Peyer's patch (tissue), 4 donors: Measurements from ENCODE around the gene JPT2. TPM values are rescaled to one million over a fixed set of nuclear protein-coding genes. Genes with fewer than 3 reads are reported as not detected.

ENCODE experiments used
- DNase-seq, 3 donors: peaks; one replicate each; pipeline ENCODE4 v3.0.0-alpha.2; 2017 to 2019
- H3K27ac ChIP-seq, 4 donors: fragments of 200-600 bp; sonication (generic); one replicate each; pipeline ENCODE4 v1.5.1; 2016 to 2019
- H3K27me3 ChIP-seq, 2 donors: fragments of 200-600 bp; sonication (generic); one replicate each; pipeline ENCODE4 v1.5.1; 2019
- H3K36me3 ChIP-seq, 3 donors: fragments of 200-600 bp; sonication (generic); one replicate each; pipeline ENCODE4 v1.5.1; 2016 to 2019
- H3K4me1 ChIP-seq, 4 donors: fragments of 200-600 bp; sonication (generic); one replicate each; pipeline ENCODE4 v1.5.1; 2016 to 2019
- H3K4me3 ChIP-seq, 4 donors: fragments of 200-600 bp; sonication (generic); 1 replicate in 3 of 4; 2 replicates in 1 of 4; pipeline ENCODE4 v1.5.1; 2016 to 2019; ENCODE audit warnings: mild to moderate bottlenecking in 1 of 4
- H3K9me3 ChIP-seq, 4 donors: fragments of 200-600 bp; sonication (generic); one replicate each; pipeline ENCODE4 v1.5.1; 2016 to 2019; ENCODE audit warnings: mild to moderate bottlenecking in 1 of 4
- POLR2A ChIP-seq, 2 donors: fragments of 450-650 bp; IDR thresholded peaks; one replicate each; pipeline ENCODE4 v1.5.1; 2017; ENCODE audit warnings: antibody characterized with exemption in 2 of 2, mild to moderate bottlenecking in 2 of 2, moderate library complexity in 2 of 2
- total RNA-seq, 4 donors: library from RNA; depleted of rRNA; stranded (reverse); fragments of >200 nt; gene quantifications; one replicate each; pipeline ENCODE4 v1.1.0, GENCODE V29; 2016
- TF ChIP-seq, protein P1 (sequence below), 6 experiments: fragments of 450-650 bp in 4 of 6; fragments of 200-600 bp in 2 of 6; sonication (generic) in 1 of 6; IDR thresholded peaks; one replicate each; pipeline ENCODE4 v1.5.1; 2017 to 2019; ENCODE audit warnings: antibody characterized with exemption in 6 of 6, mild to moderate bottlenecking in 3 of 6, moderate library complexity in 1 of 6

Gene JPT2
- total RNA-seq, 4 donors from 2014 or later: 22.7 to 32.3 (median 25.0) TPM

DNA sequence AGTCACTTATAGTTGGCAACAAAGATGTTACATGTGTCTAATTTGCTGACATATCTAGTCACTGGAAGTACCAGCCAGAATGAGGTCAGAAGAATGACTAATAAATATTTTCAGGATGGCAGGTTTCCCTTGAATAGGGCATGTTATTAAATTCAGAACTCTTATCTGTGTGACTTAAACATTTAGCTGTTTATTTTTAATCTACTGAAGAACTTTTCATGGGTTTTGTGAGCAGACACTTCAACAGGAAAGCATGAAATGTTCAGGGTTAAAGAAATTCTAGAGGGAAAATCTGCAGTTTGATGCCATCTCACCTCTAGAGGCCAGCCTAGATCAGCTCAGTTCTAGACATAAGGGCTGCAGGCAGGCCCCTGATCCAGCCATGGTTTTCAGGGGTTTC is 13.2 kb downstream of the JPT2 start:
- TF ChIP-seq POLR2A (IDR thresholded peaks at IDR 0.05): no peak
- TF ChIP-seq, protein P1, sequence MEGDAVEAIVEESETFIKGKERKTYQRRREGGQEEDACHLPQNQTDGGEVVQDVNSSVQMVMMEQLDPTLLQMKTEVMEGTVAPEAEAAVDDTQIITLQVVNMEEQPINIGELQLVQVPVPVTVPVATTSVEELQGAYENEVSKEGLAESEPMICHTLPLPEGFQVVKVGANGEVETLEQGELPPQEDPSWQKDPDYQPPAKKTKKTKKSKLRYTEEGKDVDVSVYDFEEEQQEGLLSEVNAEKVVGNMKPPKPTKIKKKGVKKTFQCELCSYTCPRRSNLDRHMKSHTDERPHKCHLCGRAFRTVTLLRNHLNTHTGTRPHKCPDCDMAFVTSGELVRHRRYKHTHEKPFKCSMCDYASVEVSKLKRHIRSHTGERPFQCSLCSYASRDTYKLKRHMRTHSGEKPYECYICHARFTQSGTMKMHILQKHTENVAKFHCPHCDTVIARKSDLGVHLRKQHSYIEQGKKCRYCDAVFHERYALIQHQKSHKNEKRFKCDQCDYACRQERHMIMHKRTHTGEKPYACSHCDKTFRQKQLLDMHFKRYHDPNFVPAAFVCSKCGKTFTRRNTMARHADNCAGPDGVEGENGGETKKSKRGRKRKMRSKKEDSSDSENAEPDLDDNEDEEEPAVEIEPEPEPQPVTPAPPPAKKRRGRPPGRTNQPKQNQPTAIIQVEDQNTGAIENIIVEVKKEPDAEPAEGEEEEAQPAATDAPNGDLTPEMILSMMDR (IDR thresholded peaks at IDR 0.05): no peak
- Histone ChIP-seq H3K27me3 (no peaks in the 10 kb centered on the region), H3K4me1 (no peaks in the 10 kb centered on the region), H3K36me3 (peaks cover 0 to 60% (median 0%) of the 10 kb centered on the region in 3 donors), H3K4me3 (no peak overlapping the region), H3K27ac (no peak overlapping the region), H3K9me3 (no peaks in the 10 kb centered on the region)
- no peak for DNase-seq

DNA sequence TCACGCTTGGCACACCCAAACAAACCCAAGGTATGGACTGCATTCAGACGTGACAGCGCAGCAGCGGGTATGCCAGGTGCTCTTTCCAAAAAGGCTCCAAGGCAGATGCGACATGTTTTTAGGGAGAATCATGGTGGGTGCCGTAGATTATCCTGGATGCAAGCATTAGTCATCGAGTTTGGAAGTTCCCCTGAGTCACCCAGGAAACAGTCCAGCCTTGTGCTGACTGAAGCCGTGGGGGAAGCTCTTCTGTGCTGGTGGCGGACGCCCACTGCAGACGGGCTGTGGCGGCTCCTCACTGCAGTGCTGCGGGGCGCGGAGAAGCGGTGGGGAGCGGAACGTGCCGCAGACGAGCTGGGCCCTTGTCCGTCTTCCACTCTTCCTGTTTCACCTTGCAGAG is 13.9 kb downstream of the JPT2 start:
- Histone ChIP-seq H3K4me1 (no peaks in the 10 kb centered on the region), H3K36me3 (peaks cover 0 to 54% (median 0%) of the 10 kb centered on the region in 3 donors), H3K27ac (no peak overlapping the region), H3K9me3 (no peaks in the 10 kb centered on the region), H3K27me3 (no peaks in the 10 kb centered on the region), H3K4me3 (no peak overlapping the region)
- no peak for TF ChIP-seq POLR2A (IDR thresholded peaks at IDR 0.05)
- TF ChIP-seq, protein P1 (IDR thresholded peaks at IDR 0.05): no peak
- DNase-seq: no peak

DNA sequence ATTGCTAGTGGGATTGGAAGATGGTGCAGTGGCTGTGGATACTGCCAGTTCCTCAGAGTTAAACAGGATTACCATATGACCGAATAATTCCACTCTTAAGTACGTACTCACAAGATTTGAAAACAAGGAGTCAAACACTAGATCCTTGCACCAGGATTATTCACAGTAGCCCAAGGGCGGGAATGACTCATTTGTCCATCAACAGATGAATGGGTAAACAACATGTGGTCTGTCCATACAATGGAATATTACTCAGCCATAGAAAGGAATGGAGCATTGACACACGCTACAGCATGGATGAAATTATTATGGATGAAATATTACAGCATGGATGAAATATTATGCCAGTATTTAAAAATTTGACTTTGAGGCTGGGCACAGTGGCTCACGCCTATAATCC is 18.8 kb downstream of the JPT2 start:
- DNase-seq: no peak
- Histone ChIP-seq H3K27ac (no peak overlapping the region), H3K36me3 (peaks cover 0 to 70% (median 0%) of the 10 kb centered on the region in 3 donors), H3K27me3 (no peaks in the 10 kb centered on the region), H3K4me1 (no peaks in the 10 kb centered on the region), H3K4me3 (no peak overlapping the region), H3K9me3 (no peaks in the 10 kb centered on the region)
- TF ChIP-seq, protein P1 (IDR thresholded peaks at IDR 0.05): no peak
- no peak for TF ChIP-seq POLR2A (IDR thresholded peaks at IDR 0.05)

DNA sequence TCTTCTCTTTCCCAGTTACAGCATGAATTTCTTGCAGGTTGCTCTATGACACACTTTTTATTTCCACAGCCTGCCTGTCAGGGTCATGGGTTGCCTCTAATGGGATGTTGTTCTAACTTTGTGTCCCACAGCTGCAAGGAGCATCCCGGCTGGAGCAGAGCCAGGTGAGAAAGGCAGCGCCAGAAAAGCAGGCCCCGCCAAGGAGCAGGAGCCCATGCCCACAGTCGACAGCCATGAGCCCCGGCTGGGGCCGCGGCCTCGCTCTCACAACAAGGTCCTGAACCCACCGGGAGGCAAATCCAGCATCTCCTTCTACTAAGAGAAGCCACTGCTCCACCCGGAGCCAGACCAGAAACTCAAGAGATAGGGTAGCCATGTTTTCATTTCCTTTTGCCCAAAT is 20.6 kb downstream of the JPT2 start:
- TF ChIP-seq, protein P1 (IDR thresholded peaks at IDR 0.05): no peak
- TF ChIP-seq POLR2A (IDR thresholded peaks at IDR 0.05): no peak
- Histone ChIP-seq H3K9me3 (no peaks in the 10 kb centered on the region), H3K27ac (no peak overlapping the region), H3K4me1 (no peaks in the 10 kb centered on the region), H3K36me3 (peaks cover 0 to 58% (median 0%) of the 10 kb centered on the region in 3 donors), H3K27me3 (no peaks in the 10 kb centered on the region), H3K4me3 (no peak overlapping the region)
- no peak for DNase-seq

DNA sequence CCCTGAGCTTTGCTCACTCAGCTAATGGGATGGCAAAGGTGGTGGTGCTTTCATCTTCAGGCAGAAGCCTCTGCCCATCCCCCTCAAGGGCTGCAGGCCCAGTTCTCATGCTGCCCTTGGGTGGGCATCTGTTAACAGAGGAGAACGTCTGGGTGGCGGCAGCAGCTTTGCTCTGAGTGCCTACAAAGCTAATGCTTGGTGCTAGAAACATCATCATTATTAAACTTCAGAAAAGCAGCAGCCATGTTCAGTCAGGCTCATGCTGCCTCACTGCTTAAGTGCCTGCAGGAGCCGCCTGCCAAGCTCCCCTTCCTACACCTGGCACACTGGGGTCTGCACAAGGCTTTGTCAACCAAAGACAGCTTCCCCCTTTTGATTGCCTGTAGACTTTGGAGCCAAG is 22.2 kb downstream of the JPT2 start:
- H3K36me3 ChIP-seq: peaks cover 0 to 48% (median 0%) of the 10 kb centered on the region in 3 donors
- TF ChIP-seq, protein P1 (IDR thresholded peaks at IDR 0.05): no peak
- no peak for TF ChIP-seq POLR2A (IDR thresholded peaks at IDR 0.05)
- no peaks in the 10 kb centered on the region for H3K27me3 ChIP-seq
- H3K27ac ChIP-seq: no peak overlapping the region
- H3K4me1 ChIP-seq: peaks cover 0 to 7% (median 0%) of the 10 kb centered on the region in 4 donors
- no peak for DNase-seq
- H3K9me3 ChIP-seq: no peaks in the 10 kb centered on the region
- no peak overlapping the region for H3K4me3 ChIP-seq
